Measurements from ENCODE around the gene SAE1.
"Not testable (repeated sequence)": the region's sequence is repeated elsewhere in the genome, so short reads cannot be mapped to it uniquely, and the experiment has no call there.

SAE1 gene

GRCh38 chr19:47130589-47131227, at the start of gene SAE1:
SAE1 (plus strand) TSS chr19:47130835; CDS start chr19:47130931, 96 bp downstream.
- DNase-seq, result peak; percentile 99

- no peak for DNase-seq
Measured at GRCh38 chr19:47081095-47081494, 49.5 kb upstream of the SAE1 start.

- no peak for DNase-seq
Measured at GRCh38 chr19:47082493-47082892, 48.1 kb upstream of the SAE1 start.

GRCh38 chr19:47084879-47085439, 45.7 kb upstream of the SAE1 start:
- no peak for DNase-seq

- no peak for DNase-seq
Measured at GRCh38 chr19:47086280-47086679, 44.4 kb upstream of the SAE1 start.

- DNase-seq, result no peak
Measured at GRCh38 chr19:47089767-47090350, 40.8 kb upstream of the SAE1 start.

GRCh38 chr19:47093254-47093653, 37.4 kb upstream of the SAE1 start:
- peak in 1 of 2 experiments; percentile 31 for DNase-seq

- DNase-seq, result peak; percentile 43 to 56
Measured at GRCh38 chr19:47093841-47094240, 36.8 kb upstream of the SAE1 start.

GRCh38 chr19:47094557-47095475, 35.8 kb upstream of the SAE1 start:
- DNase-seq, result peak; percentile 55 to 70

- peak in 1 of 2 experiments; percentile 32 for DNase-seq
Measured at GRCh38 chr19:47095476-47096099, 35.0 kb upstream of the SAE1 start.

- no peak for DNase-seq
Measured at GRCh38 chr19:47096100-47096704, 34.4 kb upstream of the SAE1 start.

GRCh38 chr19:47096721-47097120, 33.9 kb upstream of the SAE1 start:
- DNase-seq, result no peak

- DNase-seq, result no peak
Measured at GRCh38 chr19:47097396-47098201, 33.0 kb upstream of the SAE1 start.

- DNase-seq, result no peak
Measured at GRCh38 chr19:47098608-47099007, 32.0 kb upstream of the SAE1 start.

- DNase-seq, result no peak
Measured at GRCh38 chr19:47099576-47100050, 31.0 kb upstream of the SAE1 start.

GRCh38 chr19:47100290-47100689, 30.3 kb upstream of the SAE1 start:
- DNase-seq, result no peak

GRCh38 chr19:47101116-47101515, 29.5 kb upstream of the SAE1 start:
- not testable (repeated sequence) for DNase-seq

- DNase-seq, result no peak
Measured at GRCh38 chr19:47102346-47103060, 28.1 kb upstream of the SAE1 start.

- DNase-seq, result no peak
Measured at GRCh38 chr19:47104680-47105079, 26.0 kb upstream of the SAE1 start.

GRCh38 chr19:47105874-47106273, 24.8 kb upstream of the SAE1 start:
- DNase-seq, result no peak

GRCh38 chr19:47106821-47107201, 23.8 kb upstream of the SAE1 start:
- DNase-seq, result no peak

All from activated CD4-positive, alpha-beta T cell treated with anti-CD3 and anti-CD28 coated beads, Interleukin-2, amount 50 U/mL, for 48 hours (primary cell).